ENCODE results near the gene TKT. TPM values are rescaled to one million over a fixed set of nuclear protein-coding genes. Genes with fewer than 3 reads are reported as not detected.

Gene TKT
- total RNA-seq, 1 donor from 2014 or later, result 154 TPM

DNA sequence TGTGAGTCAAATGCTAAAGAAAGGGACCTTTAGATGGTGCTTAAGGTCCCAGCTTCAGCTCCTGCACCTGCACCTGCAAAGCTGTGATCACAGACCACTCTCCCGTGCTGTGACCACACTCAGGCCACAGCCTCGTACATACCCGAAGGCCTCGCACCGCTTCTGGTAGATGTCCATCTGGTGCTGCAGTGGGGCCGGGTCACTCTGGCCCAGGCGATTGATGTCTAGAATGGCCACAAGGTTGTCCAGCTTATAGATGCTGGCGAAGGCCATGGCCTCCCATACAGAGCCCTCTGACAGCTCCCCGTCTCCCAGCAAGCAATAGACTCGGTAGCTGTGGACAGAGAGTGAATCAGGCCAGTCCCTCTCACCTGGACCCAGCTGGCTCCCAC lies 21.0 kb downstream of the TKT start:
- ATAC-seq (ENCODE audit: low read depth), result no peak
- intact Hi-C loops (cut with micrococcal nuclease), result no loop called here
- H3K4me1 Mint-ChIP-seq, result no peaks in the 10 kb centered on the region
- no peaks in the 10 kb centered on the region for H3K27me3 Mint-ChIP-seq
- no peak overlapping the region for H3K27ac Mint-ChIP-seq
- H3K36me3 Mint-ChIP-seq (ENCODE audit: low read depth), result peaks cover 73% of the 10 kb centered on the region
- H3K9me3 Mint-ChIP-seq, result no peaks in the 10 kb centered on the region
- TF ChIP-seq CTCF (IDR thresholded peaks at IDR 0.05), result no peak
- CTCF ChIA-PET, result no interaction called here
- H3K4me3 Mint-ChIP-seq, result no peak overlapping the region
- POLR2A ChIA-PET, result interaction anchor here (0.6 kb wide), 1 partner anchor 32 kb away, joined by 10 read pairs; no protein-coding TSS in a partner anchor
- DNase-seq, result no peak

GRCh38 chr3:53234130-53234840 lies 21.5 kb downstream of the TKT start:
- DNase-seq (no peak), ATAC-seq (ENCODE audit: low read depth) (no peak)
- H3K9me3 Mint-ChIP-seq, result no peaks in the 10 kb centered on the region
- intact Hi-C loops (cut with micrococcal nuclease), result no loop called here
- no peak overlapping the region for H3K4me3 Mint-ChIP-seq
- no peaks in the 10 kb centered on the region for H3K27me3 Mint-ChIP-seq
- no peaks in the 10 kb centered on the region for H3K4me1 Mint-ChIP-seq
- H3K36me3 Mint-ChIP-seq (ENCODE audit: low read depth), result peaks cover 73% of the 10 kb centered on the region
- no peak for TF ChIP-seq CTCF (IDR thresholded peaks at IDR 0.05)
- POLR2A ChIA-PET, result interaction anchor here (0.6 kb wide), 1 partner anchor 33 kb away, joined by 10 read pairs; no protein-coding TSS in a partner anchor
- no peak overlapping the region for H3K27ac Mint-ChIP-seq
- CTCF ChIA-PET, result no interaction called here

DNA sequence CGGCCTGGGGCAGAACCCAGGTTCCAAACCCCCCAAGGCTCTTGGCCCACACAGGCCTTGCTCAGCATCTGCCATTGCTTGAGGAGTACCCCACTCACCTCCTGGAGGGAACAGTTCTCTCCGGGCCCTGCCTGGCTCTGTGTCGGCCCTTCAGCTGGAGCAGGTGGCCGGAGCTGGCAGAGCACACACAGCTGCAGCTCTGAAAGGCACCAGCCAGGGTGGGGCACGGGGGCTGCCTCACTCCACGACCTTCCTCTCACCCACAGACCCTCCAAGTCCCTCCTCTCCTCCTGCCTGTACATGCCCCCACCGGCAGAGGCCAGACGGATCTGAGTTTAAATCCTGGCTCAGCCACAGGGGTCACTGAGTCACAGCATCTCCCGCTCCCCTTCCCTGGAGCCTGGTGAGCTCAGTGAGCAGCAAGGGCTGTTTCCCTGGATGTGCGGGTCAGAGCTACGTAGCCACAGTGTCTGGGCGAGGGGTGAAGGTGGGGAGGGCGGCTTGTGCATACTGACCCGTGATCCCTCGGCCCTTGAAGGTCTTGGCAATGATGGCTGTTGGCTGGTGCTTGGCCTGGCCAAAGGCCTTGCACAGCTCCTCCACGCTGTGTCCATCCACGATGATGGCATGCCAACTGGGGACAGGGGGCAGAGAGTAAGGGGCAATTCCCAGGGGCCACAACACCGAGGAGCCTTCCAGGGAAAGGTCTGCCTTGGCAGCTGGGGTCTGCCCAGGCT lies 23.0 kb downstream of the TKT start:
- Mint-ChIP-seq H3K4me3 (no peak overlapping the region), H3K36me3 (ENCODE audit: low read depth) (peaks cover 75% of the 10 kb centered on the region), H3K4me1 (no peaks in the 10 kb centered on the region), H3K27ac (no peak overlapping the region), H3K9me3 (no peaks in the 10 kb centered on the region), H3K27me3 (no peaks in the 10 kb centered on the region)
- DNase-seq (no peak), ATAC-seq (ENCODE audit: low read depth) (no peak)
- POLR2A ChIA-PET, result no interaction called here
- intact Hi-C loops (cut with micrococcal nuclease), result no loop called here
- CTCF ChIA-PET, result no interaction called here
- no peak for TF ChIP-seq CTCF (IDR thresholded peaks at IDR 0.05)

DNA sequence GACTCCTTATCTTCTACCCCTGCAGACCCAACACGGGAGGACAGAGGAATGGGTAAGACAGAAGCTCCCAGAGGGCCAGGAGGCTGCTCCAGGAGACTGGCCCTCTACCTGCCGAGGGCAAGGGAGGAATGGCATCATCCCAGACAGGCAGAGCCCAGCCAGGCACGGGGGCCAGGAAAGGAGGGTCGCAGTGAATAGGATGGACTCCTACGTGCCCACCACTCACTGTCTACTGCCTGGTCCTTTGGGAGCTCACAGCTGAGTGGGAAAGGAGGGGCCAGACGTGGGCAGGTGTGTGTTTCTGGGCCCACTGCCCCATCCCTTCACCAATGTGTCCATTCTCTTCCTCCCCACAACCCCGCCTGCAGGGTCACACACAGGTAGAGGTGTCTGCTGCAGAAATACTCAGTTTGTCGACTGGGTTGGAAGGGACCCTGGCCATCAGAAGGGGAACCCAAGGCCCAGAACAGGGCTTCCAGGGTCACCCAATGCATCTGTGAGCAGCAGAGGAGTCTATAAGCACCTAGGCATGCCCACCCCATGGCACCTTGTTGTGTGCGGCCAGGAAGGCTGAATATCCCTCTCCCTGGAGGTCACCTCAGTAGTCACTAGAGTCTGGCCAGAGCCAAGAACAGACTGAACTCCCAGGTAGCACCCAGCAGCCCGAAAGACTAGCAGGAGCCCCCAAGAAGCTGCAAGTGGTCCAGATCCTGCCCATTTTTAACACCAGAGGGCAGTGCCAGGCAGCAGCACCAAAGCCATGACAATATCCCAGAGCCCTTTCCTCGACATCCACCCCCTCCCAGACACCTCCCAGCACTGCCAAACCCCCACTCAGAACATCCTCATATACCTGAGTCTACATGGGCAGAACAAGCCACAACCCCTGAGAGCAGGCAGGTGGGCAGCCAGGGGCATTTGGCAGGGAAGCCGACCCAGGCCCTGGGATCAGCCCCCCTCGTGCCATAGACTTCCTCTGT lies 24.0 kb downstream of the TKT start:
- Mint-ChIP-seq H3K9me3 (no peaks in the 10 kb centered on the region), H3K4me3 (no peak overlapping the region), H3K27me3 (no peaks in the 10 kb centered on the region), H3K4me1 (no peaks in the 10 kb centered on the region), H3K27ac (no peak overlapping the region), H3K36me3 (ENCODE audit: low read depth) (peaks cover 79% of the 10 kb centered on the region)
- no peak for DNase-seq
- CTCF ChIA-PET, result no interaction called here
- TF ChIP-seq CTCF (IDR thresholded peaks at IDR 0.05), result no peak
- POLR2A ChIA-PET, result no interaction called here
- intact Hi-C loops (cut with micrococcal nuclease), result no loop called here
- no peak for ATAC-seq (ENCODE audit: low read depth)
